GM18868 (cell line): ENCODE measurements around the gene GRM8.
"Not testable (repeated sequence)": the region's sequence is repeated elsewhere in the genome, so short reads cannot be mapped to it uniquely, and the experiment has no call there.

Experiments used
- ATAC-seq: cut with Tn5 transposase; IDR thresholded peaks from one replicate; pipeline ENCODE4 v1.9.1; 2021; ENCODE audit warnings: mild to moderate bottlenecking, moderate library complexity; ENCODE audit not compliant: unreplicated experiment

The GRM8 gene

GRCh38 chr7:126838194-126838593 is 414.5 kb downstream of the GRM8 start:
- ATAC-seq = no peak

- not testable (repeated sequence) for ATAC-seq
Observed at GRCh38 chr7:126831241-126831640, 421.5 kb downstream of the GRM8 start.

- ATAC-seq = no peak
Observed at GRCh38 chr7:126820925-126821324, 431.8 kb downstream of the GRM8 start.

GRCh38 chr7:126819197-126819484 is 433.6 kb downstream of the GRM8 start:
- ATAC-seq = no peak

- no peak for ATAC-seq
Observed at GRCh38 chr7:126818393-126819196, 434.1 kb downstream of the GRM8 start.

GRCh38 chr7:126809188-126809587 is 443.6 kb downstream of the GRM8 start:
- ATAC-seq = no peak

GRCh38 chr7:126806614-126807013 is 446.1 kb downstream of the GRM8 start:
- no peak for ATAC-seq

GRCh38 chr7:126805351-126805750 is 447.4 kb downstream of the GRM8 start:
- no peak for ATAC-seq

- ATAC-seq = no peak
Observed at GRCh38 chr7:126804604-126805003, 448.1 kb downstream of the GRM8 start.

GRCh38 chr7:126803990-126804389 is 448.8 kb downstream of the GRM8 start:
- no peak for ATAC-seq

- ATAC-seq = peak; percentile 97
Observed at GRCh38 chr7:126803060-126803665, 449.6 kb downstream of the GRM8 start.

GRCh38 chr7:126801733-126802132 is 451.0 kb downstream of the GRM8 start:
- ATAC-seq = no peak

- no peak for ATAC-seq
Observed at GRCh38 chr7:126799541-126799940, 453.2 kb downstream of the GRM8 start.

GRCh38 chr7:126792521-126792920 is 460.2 kb downstream of the GRM8 start:
- ATAC-seq = no peak

- ATAC-seq = peak; percentile 39
Observed at GRCh38 chr7:126791306-126791705, 461.4 kb downstream of the GRM8 start.

- ATAC-seq = no peak
Observed at GRCh38 chr7:126790763-126791162, 462.0 kb downstream of the GRM8 start.

GRCh38 chr7:126783613-126784012 is 469.1 kb downstream of the GRM8 start:
- no peak for ATAC-seq

GRCh38 chr7:126780993-126781392 is 471.7 kb downstream of the GRM8 start:
- peak; percentile 99 for ATAC-seq

- no peak for ATAC-seq
Observed at GRCh38 chr7:126778101-126778500, 474.6 kb downstream of the GRM8 start.

GRCh38 chr7:126776498-126776897 is 476.2 kb downstream of the GRM8 start:
- ATAC-seq = no peak

GRCh38 chr7:126774077-126774476 is 478.7 kb downstream of the GRM8 start:
- ATAC-seq = no peak

GRCh38 chr7:126768836-126769235 is 483.9 kb downstream of the GRM8 start:
- no peak for ATAC-seq
